SH-SY5Y (cell line): ENCODE data around the gene LCE5A.

ENCODE experiments used
- GATA2 ChIP-seq: IDR thresholded peaks from 2 replicates; pipeline ENCODE4 v1.6.1; 2011; ENCODE audit warnings: mild to moderate bottlenecking, low read depth, low read length
- GATA3 ChIP-seq: IDR thresholded peaks from 2 replicates; pipeline ENCODE4 v1.6.1; 2011; ENCODE audit warnings: low read depth, mild to moderate bottlenecking, low read length, moderate library complexity

- no peak for TF ChIP-seq GATA2
- TF ChIP-seq GATA3, result no peak
Observed at GRCh38 chr1:152502496-152503180, 8.0 kb upstream of the LCE5A start.
